HG03354 (cell line): ENCODE results near the gene DLGAP4.

Experiments used
- ATAC-seq: cut with Tn5 transposase; IDR thresholded peaks from one replicate; pipeline ENCODE4 v1.9.1; 2021; ENCODE audit warnings: mild to moderate bottlenecking; ENCODE audit not compliant: unreplicated experiment, poor library complexity, severe bottlenecking

The DLGAP4 gene, protein sequence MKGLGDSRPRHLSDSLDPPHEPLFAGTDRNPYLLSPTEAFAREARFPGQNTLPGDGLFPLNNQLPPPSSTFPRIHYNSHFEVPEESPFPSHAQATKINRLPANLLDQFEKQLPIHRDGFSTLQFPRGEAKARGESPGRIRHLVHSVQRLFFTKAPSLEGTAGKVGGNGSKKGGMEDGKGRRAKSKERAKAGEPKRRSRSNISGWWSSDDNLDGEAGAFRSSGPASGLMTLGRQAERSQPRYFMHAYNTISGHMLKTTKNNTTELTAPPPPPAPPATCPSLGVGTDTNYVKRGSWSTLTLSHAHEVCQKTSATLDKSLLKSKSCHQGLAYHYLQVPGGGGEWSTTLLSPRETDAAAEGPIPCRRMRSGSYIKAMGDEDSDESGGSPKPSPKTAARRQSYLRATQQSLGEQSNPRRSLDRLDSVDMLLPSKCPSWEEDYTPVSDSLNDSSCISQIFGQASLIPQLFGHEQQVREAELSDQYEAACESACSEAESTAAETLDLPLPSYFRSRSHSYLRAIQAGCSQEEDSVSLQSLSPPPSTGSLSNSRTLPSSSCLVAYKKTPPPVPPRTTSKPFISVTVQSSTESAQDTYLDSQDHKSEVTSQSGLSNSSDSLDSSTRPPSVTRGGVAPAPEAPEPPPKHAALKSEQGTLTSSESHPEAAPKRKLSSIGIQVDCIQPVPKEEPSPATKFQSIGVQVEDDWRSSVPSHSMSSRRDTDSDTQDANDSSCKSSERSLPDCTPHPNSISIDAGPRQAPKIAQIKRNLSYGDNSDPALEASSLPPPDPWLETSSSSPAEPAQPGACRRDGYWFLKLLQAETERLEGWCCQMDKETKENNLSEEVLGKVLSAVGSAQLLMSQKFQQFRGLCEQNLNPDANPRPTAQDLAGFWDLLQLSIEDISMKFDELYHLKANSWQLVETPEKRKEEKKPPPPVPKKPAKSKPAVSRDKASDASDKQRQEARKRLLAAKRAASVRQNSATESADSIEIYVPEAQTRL

DNA sequence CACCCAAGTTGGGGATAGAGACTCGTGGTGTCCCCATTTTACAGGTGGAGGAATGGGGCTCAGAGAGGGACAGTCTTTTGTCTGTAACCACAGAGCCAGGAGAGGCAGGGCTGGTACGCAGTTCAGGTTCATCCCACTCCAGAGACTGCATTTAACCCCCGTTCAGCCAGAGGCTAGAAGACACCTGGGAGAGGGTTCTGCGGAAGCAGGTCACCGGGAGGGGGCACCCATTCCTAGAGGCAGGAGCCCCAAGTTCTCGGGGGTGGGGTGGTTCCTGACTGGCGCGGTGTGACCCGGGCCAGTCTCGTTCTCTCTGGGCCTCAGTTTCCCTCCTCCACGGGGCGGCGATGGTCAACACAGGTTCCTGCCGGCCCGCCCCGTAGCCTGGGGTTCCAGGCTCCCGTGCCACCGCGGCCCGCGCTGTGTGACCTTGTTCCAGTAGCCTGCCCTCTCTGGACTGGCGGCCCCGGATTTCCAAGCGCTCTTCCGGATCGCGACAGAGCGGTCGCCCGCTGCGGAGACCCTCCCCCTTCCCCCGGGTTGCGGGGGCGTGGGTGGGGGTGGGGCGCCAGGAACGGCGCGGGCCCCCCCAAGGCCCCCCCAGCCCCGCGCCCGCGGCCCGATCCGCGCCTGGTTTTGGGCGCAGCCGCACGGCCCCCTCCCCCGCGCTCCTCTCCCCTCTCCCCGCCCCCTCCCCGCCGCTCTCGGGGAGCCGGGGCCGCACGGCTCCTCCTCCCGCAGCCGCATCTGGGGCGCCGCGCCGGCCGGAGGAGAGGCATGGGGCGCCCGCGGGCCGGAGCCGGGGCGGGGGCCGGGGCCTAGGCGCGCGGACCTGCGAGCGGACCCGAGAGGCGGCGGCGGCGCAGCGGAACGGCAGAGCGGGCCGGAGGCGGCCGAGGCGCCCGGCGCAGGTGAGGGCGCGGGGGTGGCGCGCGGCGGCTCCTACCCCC, at the start of gene DLGAP4:
DLGAP4 (plus strand) TSS at position 738 of the 950 bp plus-strand sequence. CDS start 125,379 bp downstream, outside the sequence.
- no peak for ATAC-seq

DNA sequence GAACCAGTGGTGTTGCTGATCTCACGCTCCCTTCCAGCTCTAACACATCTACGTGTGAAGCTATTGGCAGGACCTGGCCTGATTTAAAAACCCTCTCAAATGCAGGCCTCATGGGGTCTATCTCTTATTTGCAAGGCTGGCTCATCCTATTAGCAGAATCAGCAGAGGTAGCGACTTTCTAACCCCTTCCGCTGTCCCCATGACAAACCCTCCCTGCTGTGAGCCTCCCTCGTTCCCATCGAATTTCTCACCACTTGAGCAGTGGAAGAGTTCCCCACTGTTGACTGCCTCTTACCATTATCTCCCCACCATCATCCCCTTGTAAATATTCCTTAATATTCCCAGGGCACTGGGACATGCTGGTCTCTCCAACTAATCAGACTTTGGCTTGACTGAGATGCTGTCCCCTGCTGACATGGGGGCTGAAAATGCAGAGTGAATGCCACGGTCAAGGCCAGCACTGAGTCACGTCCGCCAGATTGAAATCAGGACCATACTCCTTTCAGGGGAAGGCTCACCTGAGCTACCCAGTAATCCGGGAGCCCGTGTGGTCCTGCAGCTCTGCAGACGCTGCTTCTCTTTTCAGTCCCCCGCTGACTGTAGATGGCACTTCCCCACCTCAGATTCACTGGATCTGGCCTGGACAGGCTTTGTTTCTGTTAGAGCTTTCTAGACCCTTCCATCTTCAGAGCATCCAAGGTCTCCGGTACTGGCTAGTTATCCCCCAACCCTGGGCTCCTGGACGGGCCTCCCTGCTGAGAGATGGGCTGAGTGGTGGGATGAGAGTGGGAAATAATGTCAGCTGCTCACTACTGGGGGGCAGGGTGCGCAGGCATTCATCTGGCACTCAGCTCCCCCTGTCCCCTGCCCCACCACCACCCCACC, 46.7 kb upstream of the DLGAP4 start:
- ATAC-seq, result no peak

DNA sequence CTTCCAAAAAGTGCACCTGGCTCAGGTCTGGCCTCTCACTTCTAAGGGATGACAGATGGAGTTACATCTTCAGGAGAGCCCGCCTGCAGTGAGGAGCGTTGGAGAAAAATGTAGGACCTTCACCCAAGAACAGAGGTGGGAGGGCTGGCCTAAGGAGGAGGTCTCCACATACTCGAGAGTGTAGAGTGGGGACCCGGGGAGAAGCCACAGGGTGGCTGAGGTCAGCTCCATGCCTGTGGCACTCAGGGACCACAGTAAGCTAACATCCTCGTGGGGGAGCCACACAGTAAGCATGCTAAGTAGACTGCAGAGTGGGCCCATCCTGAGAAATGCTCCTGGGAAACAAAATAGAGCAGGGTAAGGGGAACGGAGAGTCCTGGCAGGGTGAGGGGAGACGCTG, 45.8 kb upstream of the DLGAP4 start:
- ATAC-seq, result no peak

DNA sequence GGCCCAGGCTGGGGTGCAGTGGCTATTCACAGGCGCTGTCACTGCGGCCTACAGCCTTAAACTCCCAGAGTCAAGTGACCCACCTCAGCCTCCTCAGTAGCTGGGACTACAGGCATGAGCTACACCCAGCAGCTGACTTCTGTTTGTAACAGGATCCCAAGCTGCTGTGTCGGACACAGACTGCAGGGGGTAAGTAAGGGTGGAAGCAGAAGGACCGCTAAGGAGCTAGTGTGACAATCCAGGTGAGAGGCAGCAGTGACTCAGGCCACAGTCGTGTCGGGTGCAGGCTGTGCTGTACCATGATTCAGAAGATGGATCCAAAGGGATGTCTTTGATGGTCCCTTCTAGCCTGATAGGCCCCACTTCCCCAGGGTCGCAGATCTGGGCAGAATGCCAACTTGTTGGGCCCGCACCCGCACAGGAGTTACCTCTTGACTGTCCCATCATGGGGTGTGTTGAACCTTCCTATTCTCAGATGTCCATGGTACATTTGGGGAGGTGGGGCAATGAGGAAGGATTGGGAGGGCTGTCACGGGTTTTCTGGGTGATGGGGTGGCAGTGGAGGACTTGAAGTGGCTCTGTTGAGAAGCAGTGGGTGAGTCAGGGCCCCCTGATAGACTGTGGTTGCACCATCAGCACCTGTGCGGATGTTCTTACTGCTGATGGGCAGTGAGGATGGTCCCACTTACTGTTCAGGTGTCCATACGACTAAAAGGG, 44.6 kb upstream of the DLGAP4 start:
- ATAC-seq, result no peak

DNA sequence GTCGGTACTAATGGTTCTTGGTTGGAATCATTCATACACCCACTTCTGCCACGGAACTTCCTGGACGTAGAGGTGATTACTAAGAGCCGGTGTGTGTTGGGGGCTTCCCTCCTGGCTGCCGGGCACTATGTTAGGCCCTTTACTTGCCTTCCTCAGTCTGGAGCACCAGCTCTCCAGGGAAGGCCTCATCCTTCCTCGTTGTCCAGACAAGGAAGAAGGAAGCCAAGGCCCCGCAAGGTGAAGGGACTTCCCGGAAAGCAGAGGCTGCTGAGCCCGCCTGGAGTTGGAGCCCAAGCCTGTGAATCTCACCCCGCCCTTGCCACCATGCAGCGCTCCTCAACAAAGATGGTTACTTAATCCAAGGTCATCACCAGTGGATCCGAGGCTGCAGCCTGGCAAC, 43.7 kb upstream of the DLGAP4 start:
- ATAC-seq, result no peak

DNA sequence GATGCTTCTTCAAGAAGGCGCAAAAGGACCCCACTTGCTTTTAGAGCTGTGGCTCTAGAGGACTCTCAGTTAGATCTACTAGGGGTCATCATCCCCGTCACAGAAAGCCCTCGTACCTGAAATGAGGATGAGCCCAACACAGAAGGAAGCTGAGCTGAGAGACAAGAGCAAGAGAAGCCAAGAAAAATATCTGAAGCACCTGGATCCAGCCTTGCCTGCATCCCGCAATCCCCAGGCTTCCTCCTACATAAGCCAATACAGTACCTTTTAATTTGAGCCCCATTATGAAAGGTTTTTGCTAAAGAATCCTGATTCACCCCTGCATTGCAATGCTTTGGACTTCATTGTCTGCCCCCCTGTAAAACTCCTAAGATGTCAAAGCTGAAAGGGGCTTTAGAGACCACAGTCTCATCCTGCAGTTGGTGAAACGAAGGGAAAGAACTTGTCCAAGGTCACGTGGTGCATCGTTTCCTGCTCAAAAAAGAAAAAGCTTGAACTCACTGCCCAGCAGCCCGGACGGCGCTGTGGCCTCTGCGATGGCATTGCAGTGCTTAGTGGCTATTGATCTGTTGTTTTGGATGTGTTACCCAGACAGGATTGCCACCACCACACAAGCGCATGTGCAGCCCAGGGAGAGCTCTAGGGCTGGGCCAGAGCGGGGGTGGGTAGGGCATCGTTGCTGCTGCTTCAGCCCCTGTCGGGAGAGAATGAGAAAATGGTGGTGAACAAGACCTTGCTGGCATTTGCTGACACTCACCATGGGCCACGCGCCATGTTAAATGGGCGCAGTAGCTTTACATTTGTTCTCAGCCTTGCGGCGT, 41.5 kb upstream of the DLGAP4 start:
- no peak for ATAC-seq

DNA sequence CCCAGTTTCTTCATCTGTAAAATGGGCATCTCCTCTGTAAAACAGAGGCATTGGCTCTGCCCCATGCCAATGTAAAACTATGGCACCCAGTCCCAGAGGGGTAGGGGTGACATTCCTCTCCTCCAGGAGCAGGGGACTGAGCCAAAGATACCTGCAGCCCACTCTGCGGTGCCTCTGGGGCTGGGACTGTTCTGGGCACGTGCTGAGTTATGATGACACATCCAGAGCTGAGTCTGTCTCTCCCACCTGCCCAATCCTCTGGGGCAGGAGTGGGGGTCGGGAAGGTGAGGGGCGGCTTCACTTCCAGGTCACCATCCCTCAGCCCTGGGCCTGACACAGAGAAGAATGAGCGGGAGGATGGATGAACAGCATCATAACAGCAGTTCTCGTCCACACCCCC, 40.0 kb upstream of the DLGAP4 start:
- no peak for ATAC-seq

DNA sequence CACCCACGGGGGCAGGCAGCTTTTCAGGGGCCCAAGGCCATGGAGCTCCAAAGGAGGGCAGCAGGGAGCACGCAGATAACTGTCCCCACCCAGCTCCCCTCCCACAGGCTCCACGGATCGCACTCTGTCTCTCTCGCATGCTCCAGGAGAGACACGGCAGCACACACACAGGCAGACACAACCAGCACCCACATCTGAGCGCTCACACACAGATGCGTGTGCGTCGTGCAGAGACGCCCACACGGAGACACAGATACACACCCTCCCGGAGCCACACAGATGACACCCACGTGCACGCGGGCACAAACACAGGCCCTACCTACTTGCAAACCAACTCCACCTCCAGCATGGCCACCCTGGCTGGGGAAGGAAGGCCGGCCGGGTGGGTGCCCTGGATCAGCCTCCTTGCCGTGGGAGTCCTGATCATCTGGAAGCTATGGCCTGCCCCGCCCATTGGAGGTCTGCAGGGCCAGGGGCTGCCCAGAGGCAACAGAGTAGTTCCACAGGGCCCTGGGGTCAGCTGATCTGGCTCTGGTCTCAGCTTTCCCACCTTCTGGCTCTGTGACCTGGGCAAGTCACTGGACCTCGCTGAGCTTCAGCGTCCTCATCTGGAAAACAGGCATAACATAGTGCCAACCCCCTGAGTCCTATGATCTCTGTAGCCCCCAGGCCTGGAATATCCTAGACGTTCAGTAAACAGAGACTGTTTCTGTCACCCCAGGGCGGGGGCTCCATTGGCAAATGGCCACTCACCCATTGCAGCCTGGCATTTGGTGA, 38.3 kb upstream of the DLGAP4 start:
- ATAC-seq, result no peak

DNA sequence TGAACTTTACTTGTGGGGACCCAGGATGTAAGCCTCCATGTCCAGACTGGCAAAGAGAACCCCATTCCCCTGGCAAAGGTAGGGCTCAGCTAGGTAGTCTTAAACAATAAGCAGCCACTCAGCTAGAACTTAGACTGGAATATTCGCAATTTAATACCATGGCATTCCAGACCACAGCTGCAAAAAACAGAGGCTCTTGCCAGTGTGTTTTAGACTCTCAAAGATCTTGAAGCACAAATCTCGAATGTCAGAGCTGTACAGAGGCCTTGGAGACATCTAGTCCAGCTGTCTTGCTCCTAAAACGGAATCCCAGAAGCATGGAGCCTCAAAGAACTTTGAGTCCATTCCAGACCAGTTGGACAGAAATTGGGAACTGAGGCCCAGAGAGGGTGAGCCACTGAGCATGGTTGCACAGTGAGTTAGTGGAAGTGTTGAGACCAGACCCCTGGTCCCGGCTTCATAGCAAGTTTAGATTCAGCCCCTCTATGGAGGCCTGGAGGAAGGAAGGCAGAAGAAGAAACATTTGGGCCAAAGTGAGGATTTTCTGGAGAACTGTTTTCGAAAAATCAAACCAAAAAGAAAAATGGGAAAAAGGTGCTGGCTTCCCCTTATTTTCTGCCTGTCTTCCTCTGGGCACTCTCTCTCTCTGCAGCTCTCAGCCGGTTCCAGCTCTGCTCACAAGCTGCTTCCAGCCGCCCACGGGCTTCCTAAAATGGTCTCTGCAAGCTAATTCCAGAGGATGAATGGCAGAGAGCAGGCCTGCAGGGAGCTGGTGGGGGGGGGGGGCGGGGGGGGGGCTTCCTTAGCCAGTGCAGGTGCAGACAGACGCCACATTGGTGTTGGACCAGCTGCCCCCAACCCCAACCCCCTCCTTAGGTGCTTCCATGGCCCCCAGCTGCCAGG, 37.4 kb upstream of the DLGAP4 start:
- no peak for ATAC-seq

DNA sequence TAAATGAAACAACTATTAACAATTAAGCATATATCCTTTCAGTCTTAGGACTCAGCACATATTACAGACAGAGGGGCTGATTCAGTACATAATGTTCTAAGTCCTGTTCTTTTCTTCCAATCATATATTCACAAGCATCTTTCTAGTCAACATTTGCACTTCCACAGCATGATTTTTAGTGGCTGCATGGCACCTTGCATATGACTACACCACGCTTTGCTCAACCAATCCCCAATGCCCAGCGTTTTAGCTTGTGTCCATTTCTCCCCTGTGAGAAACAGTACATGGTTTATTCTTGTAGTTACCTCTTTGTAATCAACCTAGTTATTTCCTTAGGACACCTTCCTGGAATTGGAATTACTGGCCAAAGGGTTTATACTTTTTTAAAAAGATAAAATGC, 36.6 kb upstream of the DLGAP4 start:
- no peak for ATAC-seq

DNA sequence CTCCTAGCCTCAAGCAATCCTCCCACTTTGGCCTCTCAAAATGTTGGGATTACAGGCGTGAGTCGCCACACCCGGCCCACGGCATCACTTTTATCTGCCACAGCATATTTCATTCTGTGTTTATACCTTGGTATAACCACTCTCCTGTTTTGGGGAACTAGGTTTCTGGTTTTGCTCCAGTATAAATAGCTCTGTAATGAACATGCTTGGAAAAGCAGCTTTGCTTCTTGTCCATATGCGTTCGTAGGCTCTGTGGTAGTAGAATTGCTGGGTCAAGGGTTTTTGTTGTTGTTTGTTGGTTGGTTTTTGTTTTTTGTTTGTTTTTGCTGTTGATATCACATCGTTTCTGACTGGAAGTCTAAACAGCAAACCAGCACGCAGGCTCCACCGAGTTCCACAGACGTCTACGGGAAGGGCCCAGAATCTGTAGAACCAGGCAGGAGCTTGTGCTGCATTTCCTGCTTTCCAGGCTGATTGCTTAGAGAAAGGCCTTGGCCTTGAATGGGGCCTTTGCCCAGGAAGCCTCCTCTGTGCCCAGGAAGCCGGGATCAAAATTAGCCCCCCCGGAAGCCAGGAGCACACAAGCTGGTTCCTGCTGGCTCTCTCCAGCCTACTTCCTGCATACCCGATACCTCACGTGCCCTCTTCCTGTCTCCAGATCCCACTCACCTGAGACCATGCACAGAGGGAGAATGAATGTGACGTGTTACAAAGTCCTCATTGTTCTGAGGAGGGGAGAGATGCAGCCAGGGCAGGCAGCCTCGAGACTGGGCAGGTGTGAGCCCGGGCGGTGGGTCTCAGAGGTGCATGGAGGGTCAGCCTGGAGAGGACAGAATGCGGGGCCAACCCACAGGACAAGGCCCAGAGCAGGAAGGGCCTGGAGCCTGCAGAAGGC, 35.1 kb upstream of the DLGAP4 start:
- no peak for ATAC-seq

DNA sequence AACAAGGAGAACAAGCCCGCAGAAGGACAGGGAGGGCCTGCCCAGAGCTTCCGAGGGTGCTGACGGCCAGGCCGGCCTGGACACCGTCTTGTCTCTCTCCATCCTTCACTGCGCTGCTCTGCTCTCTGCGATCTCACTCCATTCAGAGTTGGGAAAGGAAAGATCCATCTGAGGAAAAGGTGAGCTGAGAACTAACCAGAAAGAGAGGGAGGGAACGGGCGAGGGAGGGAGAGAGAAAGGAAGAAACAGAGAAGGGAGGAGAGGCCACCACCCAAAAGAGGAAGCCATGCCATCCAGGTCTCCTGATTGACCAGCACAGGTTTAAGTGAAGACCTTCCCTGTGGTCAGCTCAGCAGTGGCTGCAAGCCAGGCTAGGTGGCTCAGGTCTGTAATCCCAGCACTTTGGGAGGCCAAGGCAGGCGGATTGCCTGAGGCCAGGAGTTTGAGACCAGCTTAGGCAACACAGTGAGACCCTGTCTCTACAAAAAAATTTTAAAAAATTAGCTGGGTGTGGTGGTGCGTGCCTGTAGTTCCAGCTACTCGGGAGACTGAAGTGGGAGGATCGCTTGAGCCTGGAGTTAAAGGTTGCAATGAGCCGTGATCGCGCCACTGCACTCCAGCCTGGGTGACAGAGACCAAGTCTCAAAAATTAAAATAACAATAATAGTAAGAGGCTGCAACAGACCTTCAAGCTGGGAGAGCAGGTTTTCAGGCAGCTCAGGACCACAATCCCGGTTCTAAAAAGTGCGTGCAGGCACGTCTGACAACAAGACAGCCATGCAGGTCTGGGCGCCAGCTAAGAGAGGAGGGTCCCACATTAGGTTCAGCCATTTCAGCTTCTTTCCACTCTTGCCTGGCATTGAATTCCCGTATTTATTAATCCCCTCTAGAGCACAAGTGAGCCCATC, 34.2 kb upstream of the DLGAP4 start:
- no peak for ATAC-seq

DNA sequence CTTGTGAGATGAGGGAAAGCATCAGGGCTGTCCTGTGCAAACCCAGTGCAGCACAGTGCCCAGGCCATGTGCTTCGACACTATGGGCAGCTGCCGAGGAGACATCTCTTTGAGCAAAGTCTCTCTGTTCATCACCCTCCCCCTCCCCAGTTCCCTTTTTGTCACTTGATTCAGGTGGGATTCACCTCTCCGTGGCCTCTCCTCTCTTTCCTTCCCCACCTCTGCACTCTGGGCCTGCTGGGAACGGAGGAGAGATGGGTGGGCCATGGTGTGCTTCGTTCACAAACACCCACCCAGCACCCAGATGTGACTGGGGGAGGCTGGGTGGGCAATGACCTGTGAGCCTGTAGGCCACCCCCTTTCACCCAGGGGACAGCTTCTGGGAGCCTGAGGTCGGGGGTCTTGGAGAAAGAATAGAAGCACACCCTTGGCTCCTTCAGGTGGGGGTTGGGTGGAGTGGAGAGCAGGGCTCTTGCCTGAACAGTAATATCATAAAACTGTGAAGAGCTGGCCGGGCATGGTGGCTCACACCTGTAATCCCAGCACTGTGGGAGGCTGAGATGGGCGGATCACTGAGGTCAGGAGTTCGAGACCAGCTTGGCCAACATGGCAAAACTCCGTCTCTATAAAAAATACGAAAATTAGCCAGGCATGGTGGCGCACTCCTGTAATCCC, 33.5 kb upstream of the DLGAP4 start:
- no peak for ATAC-seq
